Measurements from ENCODE around the gene MYLK4. TPM values are rescaled to one million over a fixed set of nuclear protein-coding genes. Genes with fewer than 3 reads are reported as not detected.

MYLK4 gene
- total RNA-seq, 1 experiment from 2014 or later = 0.85 TPM

- in situ Hi-C loops (cut with HindIII; ENCODE audit: low pct_unique_long_range_greater_than_20kb, low sequenced_read_pairs) = no loop called here
- DNase-seq (ENCODE audit: low read depth, low spot score) (no peak), ATAC-seq (no peak)
- intact Hi-C loops (cut with micrococcal nuclease; ENCODE audit: unreplicated experiment) = no loop called here
- CTCF ChIA-PET = no interaction called here
- POLR2A ChIA-PET = interaction anchor here (0.7 kb wide), 1 partner anchor 75 kb away, joined by 3 read pairs; no protein-coding TSS in a partner anchor
- H3K4me3 ChIP-seq (ENCODE audit: low read depth in 2 of 2, low read length in 2 of 2) = no peak overlapping the region
- no peaks in the 10 kb centered on the region for H3K9me3 ChIP-seq (ENCODE audit: control insufficient read depth, insufficient read depth, low read depth, low read length)
- TF ChIP-seq POLR2AphosphoS5 (IDR thresholded peaks at IDR 0.05; ENCODE audit: low read depth, low read length) = no peak
- TF ChIP-seq REST (IDR thresholded peaks at IDR 0.05; ENCODE audit: insufficient read depth in 1 of 2, low read depth in 2 of 2, low read length in 1 of 2) = no peak
- no peak for TF ChIP-seq CTCF (IDR thresholded peaks at IDR 0.05)
- TF ChIP-seq TCF7L2 (IDR thresholded peaks at IDR 0.05; ENCODE audit: low read depth, low read length) = no peak
- no peak overlapping the region for H3K27ac ChIP-seq (ENCODE audit: low read length)
- H3K36me3 ChIP-seq (ENCODE audit: control insufficient read depth, insufficient read depth, low read length) = peaks cover 5% of the 10 kb centered on the region
- H3K27me3 ChIP-seq (ENCODE audit: control insufficient read depth, insufficient read depth, low read length) = no peaks in the 10 kb centered on the region
- 0 out of 2 replicates have a peak, but pooled peaks cover 2% of the 10 kb centered on the region for H3K4me1 ChIP-seq (ENCODE audit: control insufficient read depth, insufficient read depth, low read length)
- no TSS peak for BruUV-seq (replicated peaks)
These were observed 24.3 kb upstream of the MYLK4 start for GRCh38 chr6:2775003-2775402.

GRCh38 chr6:2773449-2773848 is 22.7 kb upstream of the MYLK4 start:
- DNase-seq (ENCODE audit: low read depth, low spot score) (no peak), ATAC-seq (no peak)
- Histone ChIP-seq H3K36me3 (ENCODE audit: control insufficient read depth, insufficient read depth, low read length) (peaks cover 3% of the 10 kb centered on the region; the same call in 1 of the 2 replicates), H3K27ac (ENCODE audit: low read length) (no peak overlapping the region), H3K4me1 (ENCODE audit: control insufficient read depth, insufficient read depth, low read length) (peaks cover 16% of the 10 kb centered on the region), H3K4me3 (ENCODE audit: low read depth in 2 of 2, low read length in 2 of 2) (no peak overlapping the region), H3K27me3 (ENCODE audit: control insufficient read depth, insufficient read depth, low read length) (no peaks in the 10 kb centered on the region), H3K9me3 (ENCODE audit: control insufficient read depth, insufficient read depth, low read depth, low read length) (no peaks in the 10 kb centered on the region)
- CTCF ChIA-PET = no interaction called here
- POLR2A ChIA-PET = no interaction called here
- TF ChIP-seq TCF7L2 (IDR thresholded peaks at IDR 0.05; ENCODE audit: low read depth, low read length) = no peak
- TF ChIP-seq REST (IDR thresholded peaks at IDR 0.05; ENCODE audit: insufficient read depth in 1 of 2, low read depth in 2 of 2, low read length in 1 of 2) = no peak
- no peak for TF ChIP-seq CTCF (IDR thresholded peaks at IDR 0.05)
- no peak for TF ChIP-seq SIN3A (IDR thresholded peaks at IDR 0.05; ENCODE audit: borderline replicate concordance, insufficient read depth, low read depth, low read length)
- no peak for TF ChIP-seq POLR2AphosphoS5 (IDR thresholded peaks at IDR 0.05; ENCODE audit: low read depth, low read length)
- no TSS peak for BruUV-seq (replicated peaks)
- in situ Hi-C loops (cut with HindIII; ENCODE audit: low pct_unique_long_range_greater_than_20kb, low sequenced_read_pairs) (no loop called here), intact Hi-C loops (cut with micrococcal nuclease; ENCODE audit: unreplicated experiment) (no loop called here)

All from Panc1 (cell line).